ENCODE measurements around the gene ONECUT1. TPM values are rescaled to one million over a fixed set of nuclear protein-coding genes. Genes with fewer than 3 reads are reported as not detected.
A peak's percentile ranks its signal among the peaks of the same experiment; 100 is the strongest.

The ONECUT1 gene
- polyA plus RNA-seq, 3 donors from 2014 or later: not detected

DNA sequence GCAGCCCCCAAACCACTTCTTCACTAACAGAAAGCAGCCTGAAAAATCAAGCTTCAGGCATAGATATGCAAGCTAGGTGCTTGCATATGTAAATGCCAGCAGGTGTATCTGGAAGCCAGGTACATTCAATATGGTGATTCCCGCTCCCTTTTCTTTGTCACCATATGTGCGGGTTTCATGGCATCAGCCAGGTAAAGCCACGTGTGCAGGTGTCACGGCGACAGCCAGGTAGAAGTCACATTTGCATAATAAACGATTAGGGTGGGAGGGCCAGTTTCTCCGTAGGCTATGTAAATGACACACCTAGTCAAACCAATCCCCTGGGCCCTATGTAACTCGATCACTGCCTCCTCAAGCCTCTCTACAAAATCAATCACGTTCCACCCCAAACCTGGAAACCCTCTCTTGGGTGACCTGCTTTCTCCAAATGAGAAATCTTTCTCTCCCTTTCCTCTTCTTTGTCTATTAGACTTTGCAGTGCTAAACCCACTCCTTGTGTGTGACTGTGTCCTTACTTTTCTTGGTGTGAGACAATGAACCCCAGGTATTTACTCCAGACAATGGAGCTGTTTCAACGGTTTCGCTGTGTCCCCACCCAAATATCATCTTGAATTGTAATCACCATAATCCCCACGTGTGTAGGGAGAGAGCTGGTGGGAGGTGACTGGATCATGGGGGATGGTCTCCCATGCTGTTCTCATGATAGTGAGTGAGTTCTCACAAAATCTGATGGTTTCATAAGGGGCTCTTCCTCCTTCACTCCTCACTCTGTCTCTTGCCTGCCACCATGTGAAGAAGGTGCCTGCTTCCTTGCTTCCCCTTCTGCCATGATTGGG is 44.6 kb downstream of the ONECUT1 start:
- H3K27me3 Mint-ChIP-seq (ENCODE audit: low read depth in 3 of 3): peaks cover 2 to 5% (median 4%) of the 10 kb centered on the region in 3 donors
- H3K27ac Mint-ChIP-seq: no peak overlapping the region
- no peak overlapping the region for H3K4me3 Mint-ChIP-seq
- no peak for DNase-seq
- H3K4me1 Mint-ChIP-seq: no peaks in the 10 kb centered on the region
- peaks cover 0 to 1% (median 0%) of the 10 kb centered on the region in 6 donors for H3K9me3 Mint-ChIP-seq
- no peaks in the 10 kb centered on the region for H3K36me3 Mint-ChIP-seq

DNA sequence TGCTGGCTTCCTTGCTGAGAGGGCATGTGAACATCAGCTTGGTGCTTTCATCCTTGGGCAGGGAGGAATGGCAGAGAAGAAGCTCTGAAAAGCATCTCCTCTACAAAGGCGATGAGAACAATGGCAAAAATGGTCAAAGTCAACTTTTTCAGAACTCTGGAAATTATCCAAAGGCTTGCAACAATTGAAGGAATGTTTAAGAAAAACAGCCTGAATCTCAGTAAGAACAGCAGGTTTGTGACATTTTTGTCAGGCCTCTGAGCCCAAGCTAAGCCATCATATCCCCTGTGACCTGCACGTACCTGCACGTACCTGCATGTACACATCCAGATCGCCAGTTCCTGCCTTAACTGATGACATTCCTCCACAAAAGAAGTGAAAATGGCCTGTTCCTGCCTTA is 51.8 kb downstream of the ONECUT1 start:
- no peak overlapping the region for H3K4me3 Mint-ChIP-seq
- no peak overlapping the region for H3K27ac Mint-ChIP-seq
- H3K27me3 Mint-ChIP-seq (ENCODE audit: low read depth in 3 of 3): peaks cover 0 to 6% (median 4%) of the 10 kb centered on the region in 3 donors
- H3K4me1 Mint-ChIP-seq: peaks cover 0 to 2% of the 10 kb centered on the region in 2 donors
- no peaks in the 10 kb centered on the region for H3K9me3 Mint-ChIP-seq
- H3K36me3 Mint-ChIP-seq: no peaks in the 10 kb centered on the region
- no peak for DNase-seq

DNA sequence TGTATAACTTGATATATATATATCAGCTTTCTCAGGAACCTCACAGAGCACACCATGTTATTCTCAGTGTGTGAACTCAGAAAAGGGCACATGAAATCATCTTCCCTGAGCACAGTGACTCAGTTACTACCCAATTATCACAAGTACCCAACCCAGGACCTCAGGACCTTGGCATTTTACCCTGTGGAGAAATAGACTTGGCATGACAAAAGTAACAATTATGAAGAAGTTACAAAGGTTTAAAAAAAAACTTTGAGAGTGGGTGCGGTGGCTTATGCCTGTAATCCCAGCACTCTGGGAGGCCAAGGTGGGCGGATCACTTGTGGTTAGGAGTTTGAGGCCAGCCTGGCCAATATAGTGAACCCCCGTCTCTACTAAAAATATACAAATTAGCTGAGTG is 52.4 kb downstream of the ONECUT1 start:
- Mint-ChIP-seq H3K4me1 (peaks cover 0 to 2% of the 10 kb centered on the region in 2 donors), H3K27me3 (ENCODE audit: low read depth in 3 of 3) (peaks cover 0 to 6% (median 4%) of the 10 kb centered on the region in 3 donors), H3K36me3 (no peaks in the 10 kb centered on the region), H3K4me3 (no peak overlapping the region), H3K27ac (no peak overlapping the region), H3K9me3 (no peaks in the 10 kb centered on the region)
- no peak for DNase-seq

DNA sequence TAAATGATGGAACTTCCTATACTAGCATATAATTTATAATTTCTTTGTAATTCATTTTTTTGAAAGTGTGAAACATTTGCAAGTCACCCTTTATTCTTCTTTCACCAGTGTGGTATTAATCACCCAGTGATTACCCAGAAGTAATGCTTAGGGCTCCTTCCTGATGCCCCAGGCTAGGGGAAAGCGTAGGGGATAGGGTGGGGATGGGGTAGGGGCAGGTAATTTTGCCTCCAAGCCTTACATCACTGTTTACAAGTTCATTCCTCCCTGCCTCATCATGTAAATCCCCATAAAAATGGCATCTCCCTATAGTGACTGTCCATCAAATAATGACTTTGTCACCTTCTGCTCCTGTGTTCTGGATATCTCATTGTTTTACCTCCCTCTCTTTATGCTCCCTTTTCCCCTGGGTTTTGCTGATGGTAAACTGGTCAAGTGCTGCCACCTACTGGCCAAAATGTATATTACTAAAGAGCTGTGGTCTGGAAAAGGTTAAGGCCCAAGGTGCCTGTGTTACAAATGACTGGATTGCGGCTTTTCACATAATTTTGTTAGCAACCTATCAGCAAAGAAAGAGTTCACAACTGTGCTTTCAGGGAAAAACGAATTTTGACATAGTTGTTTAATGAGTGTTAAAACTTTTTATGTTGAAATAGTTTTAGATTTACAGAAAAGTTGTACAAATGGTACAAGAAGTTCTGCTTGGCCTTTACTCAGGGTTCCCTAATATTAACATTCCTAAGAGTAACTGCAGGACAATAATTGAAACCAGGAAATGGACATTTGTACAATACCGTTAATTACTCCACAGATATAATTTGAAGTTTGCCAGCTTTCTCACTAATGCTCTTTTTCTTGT is 54.7 kb downstream of the ONECUT1 start:
- peaks cover 0 to 6% (median 4%) of the 10 kb centered on the region in 3 donors for H3K27me3 Mint-ChIP-seq (ENCODE audit: low read depth in 3 of 3)
- no peak overlapping the region for H3K27ac Mint-ChIP-seq
- no peaks in the 10 kb centered on the region for H3K36me3 Mint-ChIP-seq
- no peaks in the 10 kb centered on the region for H3K9me3 Mint-ChIP-seq
- no peak overlapping the region for H3K4me3 Mint-ChIP-seq
- DNase-seq: peak; percentile 68 to 74 (median 69)
- peaks cover 1 to 2% of the 10 kb centered on the region in 2 donors for H3K4me1 Mint-ChIP-seq

DNA sequence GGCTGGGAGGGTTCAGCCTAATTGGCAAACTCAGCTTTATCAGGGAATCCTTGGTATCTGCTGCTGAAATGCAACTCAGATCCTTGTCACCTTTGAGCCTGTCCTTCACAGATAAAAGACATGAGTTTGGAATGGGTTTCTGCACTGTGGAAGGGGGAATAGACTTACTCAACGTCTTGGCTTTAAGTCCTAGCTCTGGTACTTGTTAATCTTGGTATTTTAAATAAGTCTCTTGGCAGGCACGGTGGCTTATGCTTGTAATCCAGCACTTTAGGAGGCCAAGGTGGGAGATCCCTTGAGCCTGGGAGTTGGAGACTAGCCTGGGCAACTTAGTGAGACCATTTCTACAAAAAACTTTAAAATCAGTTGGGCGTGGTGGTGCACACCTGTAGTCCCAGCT is 55.8 kb downstream of the ONECUT1 start:
- Mint-ChIP-seq H3K4me1 (peaks cover 8% of the 10 kb centered on the region in 2 donors), H3K4me3 (no peak overlapping the region), H3K36me3 (no peaks in the 10 kb centered on the region), H3K27me3 (ENCODE audit: low read depth in 3 of 3) (peaks cover 0 to 4% (median 2%) of the 10 kb centered on the region in 3 donors), H3K27ac (no peak overlapping the region), H3K9me3 (no peaks in the 10 kb centered on the region)
- no peak for DNase-seq

DNA sequence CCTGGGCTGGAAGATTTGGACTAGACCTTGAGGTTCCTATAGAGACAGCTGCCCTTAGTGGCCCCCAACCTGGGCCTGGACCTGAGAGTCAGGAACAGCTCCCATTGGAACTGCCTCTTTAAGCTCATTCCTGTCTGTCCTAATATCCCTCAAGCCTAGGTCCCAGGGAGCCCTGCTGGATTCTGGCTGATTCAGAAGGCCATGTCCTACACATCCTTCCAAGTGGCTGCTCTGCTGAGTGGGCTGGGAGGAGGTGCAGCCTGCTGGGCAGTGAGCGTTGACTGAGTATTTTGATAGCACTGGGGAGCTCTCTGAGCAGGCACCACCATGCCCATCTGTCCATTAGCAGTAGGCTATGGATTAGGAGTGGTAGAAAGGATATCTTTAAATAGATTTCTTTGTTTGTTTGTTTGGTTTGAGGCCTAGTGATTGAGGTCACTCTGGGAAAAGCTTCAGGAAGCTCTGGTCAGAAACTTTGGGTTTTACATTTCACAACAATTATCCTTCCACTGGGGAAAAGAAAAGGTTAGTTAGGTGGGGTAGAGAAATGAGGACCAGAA is 56.4 kb downstream of the ONECUT1 start:
- peaks cover 8% of the 10 kb centered on the region in 2 donors for H3K4me1 Mint-ChIP-seq
- DNase-seq: no peak

DNA sequence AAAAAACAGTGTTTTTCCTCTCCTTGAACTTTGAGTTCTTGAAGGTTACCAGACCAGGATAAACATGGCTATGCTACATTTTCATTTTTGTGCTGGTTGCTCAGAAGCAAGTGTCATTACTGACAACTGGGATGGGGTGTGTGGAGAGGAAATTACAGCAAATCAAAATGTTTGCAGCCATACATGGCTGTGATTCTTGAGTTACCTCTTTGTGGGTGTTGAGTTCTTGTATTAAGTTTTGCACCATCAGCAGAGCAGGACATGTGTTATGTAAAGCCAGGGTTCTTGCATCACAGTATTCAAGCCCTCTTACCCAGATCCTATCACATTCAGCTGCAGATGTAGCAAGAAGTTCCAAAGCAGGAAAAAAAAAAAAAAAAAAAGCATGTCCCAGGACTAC is 57.0 kb downstream of the ONECUT1 start:
- Mint-ChIP-seq H3K36me3 (no peaks in the 10 kb centered on the region), H3K27me3 (ENCODE audit: low read depth in 3 of 3) (peaks cover 0 to 2% (median 0%) of the 10 kb centered on the region in 3 donors), H3K27ac (no peak overlapping the region), H3K4me3 (no peak overlapping the region), H3K9me3 (no peaks in the 10 kb centered on the region), H3K4me1 (peaks cover 8% of the 10 kb centered on the region in 2 donors)
- DNase-seq: no peak

More for the DNA sequence above, 56.4 kb downstream of the ONECUT1 start:
- Mint-ChIP-seq H3K4me3 (no peak overlapping the region), H3K36me3 (no peaks in the 10 kb centered on the region), H3K27me3 (ENCODE audit: low read depth in 3 of 3) (peaks cover 0 to 2% (median 0%) of the 10 kb centered on the region in 3 donors), H3K27ac (no peak overlapping the region), H3K9me3 (no peaks in the 10 kb centered on the region)

DNA sequence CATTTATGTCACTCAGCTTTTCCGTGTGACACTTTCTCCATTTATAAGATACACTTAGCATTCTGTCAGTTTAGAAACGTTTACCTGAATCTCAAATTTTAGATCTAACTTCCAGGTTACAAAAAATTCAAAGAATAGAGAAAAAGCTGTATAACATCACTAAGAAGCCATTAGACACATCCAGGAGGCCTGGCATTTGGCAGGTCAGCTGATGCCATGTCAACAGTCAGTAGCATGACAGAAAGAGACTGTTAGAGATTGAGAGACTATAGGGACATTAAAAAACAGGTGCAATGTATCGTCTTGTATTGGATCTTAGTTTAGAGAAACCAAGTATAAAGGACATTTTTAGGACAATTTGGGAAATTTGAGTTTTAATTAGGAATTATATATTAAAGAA is 57.6 kb downstream of the ONECUT1 start:
- Mint-ChIP-seq H3K36me3 (no peaks in the 10 kb centered on the region), H3K27me3 (ENCODE audit: low read depth in 3 of 3) (peaks cover 0 to 2% (median 1%) of the 10 kb centered on the region in 3 donors), H3K4me3 (no peak overlapping the region), H3K4me1 (peaks cover 8% of the 10 kb centered on the region in 2 donors), H3K9me3 (no peaks in the 10 kb centered on the region), H3K27ac (no peak overlapping the region)
- no peak for DNase-seq

DNA sequence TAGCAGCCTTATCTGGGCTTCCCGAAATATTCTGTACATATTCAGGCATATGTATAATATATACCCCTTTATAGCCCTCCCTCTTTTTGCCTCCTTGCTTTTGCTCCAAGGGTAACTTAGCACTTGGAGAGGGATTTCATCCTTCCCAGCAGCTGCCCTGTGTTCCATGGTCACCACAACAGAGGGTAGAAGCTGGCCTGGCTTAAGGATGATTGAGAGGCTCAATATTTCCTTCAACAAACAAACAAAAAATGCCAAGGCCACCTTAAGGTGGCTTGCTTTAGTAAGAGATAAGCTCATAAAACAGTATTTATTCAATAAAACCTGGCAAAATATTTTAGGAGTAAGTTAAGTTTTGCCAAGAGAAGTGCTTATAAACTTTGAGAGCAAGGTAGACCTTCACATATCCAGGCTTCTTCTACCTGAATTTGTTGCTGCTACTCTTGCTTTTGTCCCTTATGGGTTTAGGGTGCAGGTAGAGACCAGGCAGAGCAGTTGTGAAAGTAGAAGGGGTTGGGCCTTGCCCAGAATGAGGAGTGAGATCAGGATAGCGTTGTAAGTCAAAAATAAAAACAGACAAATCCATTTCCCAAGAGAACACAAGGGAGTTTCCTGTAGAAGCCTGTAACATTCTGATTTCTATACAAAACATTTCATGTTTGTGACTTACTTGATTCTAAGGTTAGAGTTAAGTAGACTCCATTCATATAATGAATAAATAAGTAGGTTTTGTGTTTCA is 58.2 kb downstream of the ONECUT1 start:
- Mint-ChIP-seq H3K27ac (no peak overlapping the region), H3K27me3 (ENCODE audit: low read depth in 3 of 3) (peaks cover 0 to 2% (median 2%) of the 10 kb centered on the region in 3 donors), H3K9me3 (no peaks in the 10 kb centered on the region), H3K4me1 (peaks cover 8% of the 10 kb centered on the region in 2 donors), H3K36me3 (no peaks in the 10 kb centered on the region), H3K4me3 (no peak overlapping the region)
- no peak for DNase-seq

DNA sequence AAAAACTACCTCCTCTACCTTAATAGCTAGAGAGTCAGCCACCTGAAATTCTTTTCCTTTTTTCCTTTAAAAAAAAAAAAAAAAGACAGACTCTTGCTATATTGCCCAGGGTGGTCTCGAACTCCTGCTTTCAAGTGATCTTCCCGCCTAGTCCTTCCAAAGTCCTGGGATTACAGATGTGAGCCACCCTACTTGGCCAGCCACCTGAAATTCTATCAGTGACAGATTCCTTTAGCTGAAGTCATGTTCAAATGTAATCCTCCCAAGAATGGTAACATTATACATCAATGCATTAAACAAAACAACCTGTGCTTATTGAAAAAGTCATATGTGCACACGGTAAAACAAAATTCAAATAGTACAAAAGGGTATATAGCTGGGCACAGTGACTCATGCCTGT is 59.1 kb downstream of the ONECUT1 start:
- Mint-ChIP-seq H3K27me3 (ENCODE audit: low read depth in 3 of 3) (peaks cover 0 to 2% (median 2%) of the 10 kb centered on the region in 3 donors), H3K36me3 (no peaks in the 10 kb centered on the region), H3K4me3 (no peak overlapping the region), H3K9me3 (no peaks in the 10 kb centered on the region), H3K27ac (no peak overlapping the region), H3K4me1 (peaks cover 8% of the 10 kb centered on the region in 2 donors)
- no peak for DNase-seq

DNA sequence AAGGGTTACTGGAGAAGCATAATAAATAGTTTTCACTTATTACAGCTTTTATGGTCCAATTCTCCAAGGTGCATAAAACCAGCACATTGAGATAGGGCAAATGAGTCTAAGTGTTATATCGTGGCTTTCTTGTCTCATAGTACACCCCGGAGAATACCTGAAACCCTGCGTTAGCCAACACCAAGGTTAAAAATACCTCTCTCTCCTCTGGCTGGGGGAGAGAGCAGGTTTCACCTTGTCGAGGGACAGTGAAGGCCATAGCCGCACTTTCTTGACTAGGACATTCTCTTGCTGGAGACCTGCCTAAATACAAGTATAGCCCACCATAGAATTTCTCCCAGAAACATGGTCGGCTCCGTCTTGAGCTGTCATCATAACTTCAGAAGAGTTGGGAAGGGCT is 59.5 kb downstream of the ONECUT1 start:
- Mint-ChIP-seq H3K27me3 (ENCODE audit: low read depth in 3 of 3) (peaks cover 0 to 2% (median 2%) of the 10 kb centered on the region in 3 donors), H3K36me3 (no peaks in the 10 kb centered on the region), H3K4me1 (peaks cover 8% of the 10 kb centered on the region in 2 donors), H3K27ac (peak overlapping the region in 1 of 6 donors; percentile 37), H3K9me3 (no peaks in the 10 kb centered on the region), H3K4me3 (no peak overlapping the region)
- DNase-seq: no peak

DNA sequence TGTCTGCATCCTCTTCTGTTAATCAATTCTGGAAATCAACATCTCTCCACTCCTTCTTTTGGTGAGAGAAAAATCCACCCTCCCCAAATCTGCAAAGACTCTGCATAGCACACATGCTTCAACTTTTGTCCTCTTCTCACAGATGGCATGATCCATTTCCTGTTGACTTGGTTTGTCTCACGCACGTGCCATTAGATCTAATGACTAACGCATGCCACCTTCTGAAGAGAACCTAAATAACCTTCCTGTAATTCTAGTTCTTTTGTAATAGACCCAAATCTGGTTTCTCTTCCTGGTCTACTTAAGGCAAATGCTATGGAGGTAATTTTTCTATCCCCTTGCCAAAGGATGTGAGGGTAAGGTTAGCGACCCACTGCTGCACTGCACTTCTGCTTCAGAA is 60.0 kb downstream of the ONECUT1 start:
- H3K4me3 Mint-ChIP-seq: no peak overlapping the region
- peaks cover 0 to 2% (median 2%) of the 10 kb centered on the region in 3 donors for H3K27me3 Mint-ChIP-seq (ENCODE audit: low read depth in 3 of 3)
- DNase-seq: peak in 1 of 3 donors; percentile 21
- no peaks in the 10 kb centered on the region for H3K9me3 Mint-ChIP-seq
- H3K27ac Mint-ChIP-seq: peak overlapping the region in 2 of 6 donors; percentile 37 to 75
- no peaks in the 10 kb centered on the region for H3K36me3 Mint-ChIP-seq
- peaks cover 6 to 8% of the 10 kb centered on the region in 2 donors for H3K4me1 Mint-ChIP-seq

DNA sequence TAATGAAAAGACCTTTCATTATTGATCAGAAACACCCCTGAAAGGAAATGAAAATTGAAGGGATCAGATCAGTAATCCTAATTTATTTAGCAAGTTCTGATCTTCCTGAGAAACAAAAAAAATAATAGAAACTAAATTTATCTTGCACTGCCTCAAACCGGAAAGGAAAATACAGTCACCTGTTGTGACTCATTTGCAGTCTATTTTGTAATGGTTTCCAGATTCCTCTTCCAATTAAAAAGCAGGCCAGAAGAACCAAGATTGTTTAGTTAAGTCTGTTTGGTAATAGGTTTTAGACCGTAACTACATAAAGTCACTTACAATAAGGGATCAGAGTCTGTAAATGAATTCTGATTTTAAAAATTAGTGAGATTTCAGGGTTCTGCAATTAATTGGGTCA is 61.2 kb downstream of the ONECUT1 start:
- Mint-ChIP-seq H3K9me3 (no peaks in the 10 kb centered on the region), H3K27me3 (ENCODE audit: low read depth in 3 of 3) (peaks cover 0 to 2% (median 2%) of the 10 kb centered on the region in 3 donors), H3K4me3 (no peak overlapping the region), H3K27ac (no peak overlapping the region), H3K36me3 (no peaks in the 10 kb centered on the region), H3K4me1 (peaks cover 6 to 8% of the 10 kb centered on the region in 2 donors)
- no peak for DNase-seq

Data from immature natural killer cell (primary cell).